ENCODE data around the gene CPE.
"Not testable (repeated sequence)": the region's sequence is repeated elsewhere in the genome, so short reads cannot be mapped to it uniquely, and the experiment has no call there.

Gene CPE

GRCh38 chr4:165462009-165462408 lies 83.2 kb downstream of the CPE start:
- DNase-seq (ENCODE audit: low read depth in 2 of 2) = no peak

GRCh38 chr4:165464376-165464775 lies 85.6 kb downstream of the CPE start:
- DNase-seq (ENCODE audit: low read depth in 2 of 2) = no peak

GRCh38 chr4:165464813-165465381 lies 86.1 kb downstream of the CPE start:
- DNase-seq (ENCODE audit: low read depth in 2 of 2) = no peak

GRCh38 chr4:165470009-165470408 lies 91.2 kb downstream of the CPE start:
- no peak for DNase-seq (ENCODE audit: low read depth in 2 of 2)

- DNase-seq (ENCODE audit: low read depth in 2 of 2) = no peak
Measured at GRCh38 chr4:165472943-165473676, 94.3 kb downstream of the CPE start.

GRCh38 chr4:165474784-165475705 lies 96.2 kb downstream of the CPE start:
- DNase-seq (ENCODE audit: low read depth in 2 of 2) = no peak

GRCh38 chr4:165475706-165476070 lies 96.9 kb downstream of the CPE start:
- DNase-seq (ENCODE audit: low read depth in 2 of 2) = no peak

- DNase-seq (ENCODE audit: low read depth in 2 of 2) = no peak
Measured at GRCh38 chr4:165476214-165477098, 97.6 kb downstream of the CPE start.

- DNase-seq (ENCODE audit: low read depth in 2 of 2) = no peak
Measured at GRCh38 chr4:165477799-165478198, 99.0 kb downstream of the CPE start.

- no peak for DNase-seq (ENCODE audit: low read depth in 2 of 2)
Measured at GRCh38 chr4:165478260-165478659, 99.5 kb downstream of the CPE start.

- DNase-seq (ENCODE audit: low read depth in 2 of 2) = no peak
Measured at GRCh38 chr4:165481053-165481835, 102.4 kb downstream of the CPE start.

- no peak for DNase-seq (ENCODE audit: low read depth in 2 of 2)
Measured at GRCh38 chr4:165489786-165490185, 111.0 kb downstream of the CPE start.

GRCh38 chr4:165492583-165492982 lies 113.8 kb downstream of the CPE start:
- DNase-seq (ENCODE audit: low read depth in 2 of 2) = not testable (repeated sequence)

- DNase-seq (ENCODE audit: low read depth in 2 of 2) = peak; percentile 50 to 53
Measured at GRCh38 chr4:165493359-165493758, 114.6 kb downstream of the CPE start.

GRCh38 chr4:165502916-165503907 lies 124.4 kb downstream of the CPE start:
- no peak for DNase-seq (ENCODE audit: low read depth in 2 of 2)

- no peak for DNase-seq (ENCODE audit: low read depth in 2 of 2)
Measured at GRCh38 chr4:165504184-165504583, 125.4 kb downstream of the CPE start.

GRCh38 chr4:165505958-165506837 lies 127.4 kb downstream of the CPE start:
- no peak for DNase-seq (ENCODE audit: low read depth in 2 of 2)

GRCh38 chr4:165506849-165507248 lies 128.0 kb downstream of the CPE start:
- no peak for DNase-seq (ENCODE audit: low read depth in 2 of 2)

- DNase-seq (ENCODE audit: low read depth in 2 of 2) = no peak
Measured at GRCh38 chr4:165507381-165507780, 128.6 kb downstream of the CPE start.

All from stimulated activated CD4-positive, alpha-beta T cell treated with anti-CD3 and anti-CD28 coated beads, Interleukin-1b, Interleukin-23, amount 100 ng/mL, for 4 hours (primary cell).